AG08395 (cell line): ENCODE results near the gene DZIP1.
A peak's percentile ranks its signal among the peaks of the same experiment; 100 is the strongest.
"Not testable (repeated sequence)": the region's sequence is repeated elsewhere in the genome, so short reads cannot be mapped to it uniquely, and the experiment has no call there.

Experiments used
- DNase-seq: peaks from one replicate; pipeline ENCODE4 v3.0.0; 2012; ENCODE audit warnings: mixed read lengths, low spot score

Gene DZIP1, protein sequence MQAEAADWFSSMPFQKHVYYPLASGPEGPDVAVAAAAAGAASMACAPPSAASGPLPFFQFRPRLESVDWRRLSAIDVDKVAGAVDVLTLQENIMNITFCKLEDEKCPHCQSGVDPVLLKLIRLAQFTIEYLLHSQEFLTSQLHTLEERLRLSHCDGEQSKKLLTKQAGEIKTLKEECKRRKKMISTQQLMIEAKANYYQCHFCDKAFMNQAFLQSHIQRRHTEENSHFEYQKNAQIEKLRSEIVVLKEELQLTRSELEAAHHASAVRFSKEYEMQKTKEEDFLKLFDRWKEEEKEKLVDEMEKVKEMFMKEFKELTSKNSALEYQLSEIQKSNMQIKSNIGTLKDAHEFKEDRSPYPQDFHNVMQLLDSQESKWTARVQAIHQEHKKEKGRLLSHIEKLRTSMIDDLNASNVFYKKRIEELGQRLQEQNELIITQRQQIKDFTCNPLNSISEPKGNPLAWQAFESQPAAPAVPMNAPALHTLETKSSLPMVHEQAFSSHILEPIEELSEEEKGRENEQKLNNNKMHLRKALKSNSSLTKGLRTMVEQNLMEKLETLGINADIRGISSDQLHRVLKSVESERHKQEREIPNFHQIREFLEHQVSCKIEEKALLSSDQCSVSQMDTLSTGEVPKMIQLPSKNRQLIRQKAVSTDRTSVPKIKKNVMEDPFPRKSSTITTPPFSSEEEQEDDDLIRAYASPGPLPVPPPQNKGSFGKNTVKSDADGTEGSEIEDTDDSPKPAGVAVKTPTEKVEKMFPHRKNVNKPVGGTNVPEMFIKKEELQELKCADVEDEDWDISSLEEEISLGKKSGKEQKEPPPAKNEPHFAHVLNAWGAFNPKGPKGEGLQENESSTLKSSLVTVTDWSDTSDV

DNA sequence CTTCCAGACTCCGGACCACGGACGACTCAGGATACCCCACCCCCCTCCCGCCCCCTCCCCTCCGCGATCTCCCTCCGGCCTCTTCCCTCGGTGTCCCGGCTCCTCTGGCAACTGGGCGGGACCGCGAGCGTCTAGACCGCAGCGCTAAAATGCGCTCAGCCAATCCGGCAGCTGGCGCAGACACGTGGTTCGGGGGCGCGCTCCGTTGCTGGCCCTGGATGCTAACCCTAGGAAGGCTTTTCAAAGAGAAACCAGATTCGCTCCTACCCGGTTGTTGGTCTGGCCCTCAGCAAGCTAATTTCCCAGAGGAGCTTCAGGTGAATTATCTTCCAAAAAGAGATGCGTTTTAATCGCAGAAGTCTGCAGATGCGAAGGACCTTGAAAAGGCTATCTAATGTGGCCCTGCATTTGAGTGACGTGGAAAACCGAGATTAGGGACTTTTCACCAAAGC is at the start of gene DZIP1:
DZIP1 (minus strand) TSS at position 106 of the 452 bp plus-strand sequence. CDS start 2,677 bp downstream, outside the sequence.
- DNase-seq, result peak; percentile 88

DNA sequence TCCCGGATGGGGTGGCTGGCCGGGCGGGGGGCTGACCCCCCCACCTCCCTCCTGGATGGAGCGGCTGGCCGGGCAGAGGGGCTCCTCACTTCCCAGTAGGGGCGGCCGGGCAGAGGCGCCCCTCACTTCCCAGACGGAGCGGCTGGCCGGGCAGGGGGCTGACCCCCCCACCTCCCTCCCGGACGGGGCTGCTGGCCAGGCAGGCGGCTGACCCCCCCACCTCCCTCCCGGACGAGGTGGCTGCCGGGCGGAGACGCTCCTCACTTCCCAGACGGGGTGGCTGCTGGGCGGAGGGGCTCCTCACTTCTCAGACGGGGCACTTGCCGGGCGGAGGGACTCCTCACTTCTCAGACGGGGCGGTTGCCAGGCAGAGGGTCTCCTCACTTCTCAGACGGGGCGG is 46.5 kb upstream of the DZIP1 start:
- not testable (repeated sequence) for DNase-seq

DNA sequence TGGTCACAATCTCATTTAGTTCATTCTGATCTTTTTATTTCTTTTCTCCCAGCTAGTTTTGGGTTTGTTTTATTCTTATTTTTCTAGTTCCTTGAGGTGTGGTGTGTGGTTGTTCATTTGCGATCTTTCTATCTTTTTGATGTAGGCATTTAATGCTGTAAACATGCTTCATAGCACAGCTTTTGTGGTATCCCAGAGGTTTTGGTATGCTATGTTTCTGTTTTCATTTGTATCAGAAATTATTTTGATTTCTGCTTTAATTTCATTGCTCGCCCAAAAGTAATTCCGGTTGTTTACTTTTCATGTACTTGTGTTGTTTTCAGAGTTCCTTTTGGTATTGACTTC is 45.0 kb upstream of the DZIP1 start:
- DNase-seq, result no peak

DNA sequence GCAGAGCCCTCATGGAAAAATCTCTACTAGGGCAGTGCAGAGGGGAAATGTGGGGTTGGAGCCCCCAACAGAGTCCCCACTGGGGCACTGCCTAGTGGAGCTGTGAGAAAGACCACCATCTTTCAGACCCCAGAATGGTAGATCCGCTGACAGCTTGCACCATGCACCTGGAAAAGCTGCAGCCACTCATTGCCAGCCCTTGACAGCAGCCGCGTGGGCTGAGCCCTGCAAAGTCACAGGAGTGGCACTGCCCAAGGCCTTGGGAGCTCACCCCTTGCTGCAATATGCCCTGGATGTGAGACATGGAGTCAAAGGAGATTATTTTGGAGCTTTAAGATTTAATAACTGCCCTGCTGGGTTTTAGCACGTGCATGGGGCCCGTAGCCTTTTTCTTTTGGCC is 40.5 kb upstream of the DZIP1 start:
- not testable (repeated sequence) for DNase-seq

DNA sequence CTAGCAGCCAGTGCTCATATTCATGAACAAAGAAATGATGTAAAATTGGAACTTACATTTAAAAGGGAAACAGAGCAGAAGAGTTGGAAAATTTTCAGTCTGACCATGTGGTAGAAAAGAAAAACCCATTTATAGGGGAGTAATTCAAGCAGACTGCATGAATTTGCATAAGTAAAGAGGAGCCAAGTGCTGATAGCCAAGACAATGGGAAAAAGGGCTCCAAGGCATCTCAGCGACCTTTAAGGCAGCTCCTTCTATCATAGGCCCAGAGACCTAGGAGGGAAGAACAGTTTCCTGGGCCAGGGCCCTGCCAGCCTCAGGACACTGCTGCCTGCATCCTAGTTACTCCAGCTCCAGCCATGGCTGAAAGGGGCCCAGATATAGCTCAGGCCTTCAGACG is 39.9 kb upstream of the DZIP1 start:
- no peak for DNase-seq

DNA sequence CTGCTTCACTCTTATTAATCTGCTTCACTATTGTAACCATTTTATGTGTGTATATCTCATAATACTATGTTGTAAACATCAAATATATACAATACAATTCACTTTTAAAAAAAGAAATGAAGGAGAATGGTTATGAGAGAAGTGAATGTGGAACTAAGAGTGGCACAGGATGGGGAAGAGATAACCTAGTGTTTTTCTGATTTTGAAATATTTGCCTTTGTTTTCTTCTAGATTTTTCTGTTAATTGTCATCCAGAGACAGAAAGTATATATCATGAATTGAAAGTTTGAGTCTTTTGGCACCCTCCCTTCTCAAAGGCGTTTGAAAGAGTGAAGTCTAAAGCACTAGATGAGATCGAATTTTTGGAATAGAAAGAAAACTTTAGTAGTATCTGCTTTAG is 35.2 kb upstream of the DZIP1 start:
- no peak for DNase-seq

DNA sequence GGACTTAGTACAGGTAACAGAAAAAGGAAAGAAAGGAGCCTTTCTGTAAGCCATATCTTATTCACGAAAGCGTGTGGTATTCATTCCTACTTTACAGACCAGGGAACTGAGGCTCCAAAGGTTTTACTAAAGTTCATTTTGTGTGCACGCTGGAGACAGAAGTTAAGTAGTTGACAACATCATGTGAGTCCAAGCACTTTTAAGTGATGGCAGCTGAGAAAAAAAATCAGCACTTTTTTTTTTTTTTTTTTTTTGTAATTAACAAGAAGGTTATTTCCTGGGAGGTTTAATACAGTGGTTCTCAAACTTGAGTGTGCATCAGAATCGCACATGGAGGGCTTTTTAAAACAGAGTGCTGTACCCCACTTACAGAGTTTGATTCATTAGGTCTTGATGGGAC is 34.5 kb upstream of the DZIP1 start:
- no peak for DNase-seq

DNA sequence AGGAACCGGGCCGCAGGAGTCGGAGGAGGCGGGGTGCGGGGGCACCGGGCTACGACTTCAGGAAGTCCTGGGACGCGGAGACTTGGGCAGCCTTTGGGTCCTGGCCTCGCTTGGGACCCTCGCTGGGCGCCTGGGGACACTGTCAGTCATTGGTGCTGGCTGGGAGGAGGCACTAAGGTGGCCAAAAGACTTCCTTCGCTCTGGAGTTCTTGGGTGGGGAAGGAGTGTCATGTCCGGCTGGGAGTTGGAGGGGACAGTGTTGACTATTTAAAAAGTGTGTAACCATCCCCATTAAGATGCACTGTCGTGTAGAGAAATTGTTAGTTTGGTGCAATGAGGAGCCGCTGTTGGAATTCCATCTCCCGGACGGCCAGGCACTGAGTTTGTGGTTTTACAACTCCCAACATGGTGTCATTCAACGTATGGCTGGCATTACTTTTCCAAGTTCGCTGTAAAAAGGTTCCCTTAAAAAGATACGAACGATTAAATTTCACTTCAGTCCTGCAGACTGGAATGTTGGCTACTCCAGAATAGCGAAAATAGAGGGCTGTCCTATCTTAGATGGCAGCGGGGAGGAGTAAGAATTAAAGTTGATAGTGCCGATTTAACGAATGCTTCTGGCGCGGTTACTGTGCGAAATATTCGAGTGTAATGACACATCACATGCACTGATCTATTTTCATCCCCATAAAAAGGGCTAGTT is 33.2 kb upstream of the DZIP1 start:
- peak; percentile 26 for DNase-seq

DNA sequence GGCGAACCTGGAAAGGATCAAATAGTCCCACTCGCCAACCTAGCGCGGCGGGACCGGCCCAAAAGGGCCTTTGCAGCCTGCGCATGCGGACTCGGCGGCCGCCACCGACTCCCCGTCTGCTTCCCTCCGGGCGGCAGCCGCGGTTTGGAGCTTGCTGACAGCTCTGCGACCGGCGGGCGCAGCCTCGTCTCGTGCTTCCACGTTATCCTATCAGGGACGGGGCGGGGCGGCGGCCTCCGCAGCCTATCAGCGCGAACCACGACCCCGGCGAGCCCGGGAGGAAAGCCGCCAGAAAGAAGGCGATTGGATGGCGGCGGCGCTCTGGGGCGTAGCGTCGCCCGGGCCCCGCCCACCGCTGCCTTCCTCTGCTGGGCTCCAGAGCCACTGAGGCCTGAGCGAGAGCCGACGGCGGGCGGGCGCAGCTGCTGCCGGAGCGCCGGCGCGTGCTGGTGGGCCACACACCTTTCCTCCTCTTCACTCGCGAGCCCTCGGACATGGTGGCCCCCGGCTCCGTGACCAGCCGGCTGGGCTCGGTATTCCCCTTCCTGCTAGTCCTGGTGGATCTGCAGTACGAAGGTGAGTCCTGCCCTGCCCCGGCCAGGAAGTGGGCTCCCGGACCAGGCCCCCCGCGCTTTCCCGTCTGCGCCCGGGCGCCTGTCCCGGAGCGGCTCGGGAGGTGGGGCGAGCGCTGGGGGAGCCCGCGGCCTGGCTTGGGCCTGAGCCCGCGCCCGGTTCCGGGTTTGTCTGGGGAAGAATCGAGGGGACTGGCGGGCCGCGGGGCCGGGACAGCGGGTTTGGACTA is 32.5 kb upstream of the DZIP1 start, which contains the start of gene DNAJC3:
DNAJC3 (plus strand) TSS at position 378 of the 802 bp plus-strand sequence; CDS start at position 495, 117 bp downstream.
- peak; percentile 99 for DNase-seq

DNA sequence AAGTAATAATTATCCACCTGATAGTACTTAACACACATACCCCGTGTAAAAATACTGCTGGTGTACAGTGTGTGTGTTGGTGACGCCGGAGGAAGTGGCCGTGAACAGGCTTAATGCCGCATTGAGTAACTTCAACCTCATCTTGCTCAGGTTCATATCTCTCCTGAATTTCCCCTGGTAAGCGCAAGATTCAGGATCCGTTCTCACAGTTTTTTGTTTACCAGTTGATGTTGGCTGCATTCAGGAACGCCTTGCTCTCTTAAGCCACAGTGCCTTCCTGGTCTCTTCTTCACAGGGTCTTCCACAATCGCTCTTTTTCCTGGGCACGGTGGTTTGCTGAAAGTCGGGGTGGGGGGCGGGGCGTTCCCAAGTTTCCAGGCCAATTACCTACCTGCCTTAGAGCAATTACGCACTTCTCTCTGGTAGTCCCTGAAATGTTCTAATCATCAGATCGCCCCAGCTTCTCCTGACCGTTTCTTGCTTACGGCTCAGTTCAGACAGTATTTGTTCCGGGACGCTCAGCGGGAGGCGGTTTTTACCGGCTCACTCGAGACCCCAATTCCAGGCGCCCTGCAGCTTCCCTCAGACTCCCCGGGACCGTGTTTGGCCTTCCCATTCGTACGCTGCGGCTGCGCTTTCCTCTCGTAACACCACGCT is 31.7 kb upstream of the DZIP1 start:
- DNase-seq, result peak; percentile 6

DNA sequence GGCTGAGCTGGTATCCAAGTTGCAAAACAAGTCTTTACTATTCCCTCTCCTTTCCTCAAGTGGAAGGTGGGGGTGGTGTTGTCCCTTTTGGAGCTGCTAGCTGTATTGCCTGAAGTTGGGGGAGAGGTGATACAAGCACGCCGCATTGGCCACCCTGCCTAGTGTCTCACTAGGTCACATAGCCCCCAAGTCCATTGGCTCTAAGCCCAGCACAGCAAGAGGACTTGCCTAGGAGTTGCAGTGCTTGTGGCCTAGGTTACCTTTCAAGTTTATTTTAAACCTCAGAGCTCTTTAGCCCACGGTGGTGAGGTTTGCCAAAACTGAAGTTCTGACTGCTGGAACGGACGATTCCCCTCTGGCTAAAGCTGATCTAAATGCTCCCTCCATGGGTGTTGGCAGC is 27.1 kb upstream of the DZIP1 start:
- no peak for DNase-seq

DNA sequence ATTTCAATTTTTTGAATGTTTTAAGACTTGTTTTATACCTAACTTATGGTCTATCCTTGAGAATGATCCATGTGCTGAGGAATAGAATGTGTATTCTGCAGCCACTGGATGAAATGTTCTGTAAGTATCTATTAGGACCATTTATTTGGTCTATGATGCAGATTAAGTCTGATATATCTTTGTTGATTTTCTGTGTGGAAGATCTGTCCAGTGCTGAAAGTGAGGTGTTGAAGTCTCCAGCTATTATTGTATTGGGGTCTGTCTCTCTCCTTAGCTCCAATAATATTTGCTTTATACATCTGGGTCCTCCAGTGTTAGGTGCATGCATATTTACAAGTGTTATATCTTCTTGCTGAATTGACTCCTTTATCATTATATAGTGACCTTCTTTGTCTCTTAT is 22.7 kb upstream of the DZIP1 start:
- not testable (repeated sequence) for DNase-seq

DNA sequence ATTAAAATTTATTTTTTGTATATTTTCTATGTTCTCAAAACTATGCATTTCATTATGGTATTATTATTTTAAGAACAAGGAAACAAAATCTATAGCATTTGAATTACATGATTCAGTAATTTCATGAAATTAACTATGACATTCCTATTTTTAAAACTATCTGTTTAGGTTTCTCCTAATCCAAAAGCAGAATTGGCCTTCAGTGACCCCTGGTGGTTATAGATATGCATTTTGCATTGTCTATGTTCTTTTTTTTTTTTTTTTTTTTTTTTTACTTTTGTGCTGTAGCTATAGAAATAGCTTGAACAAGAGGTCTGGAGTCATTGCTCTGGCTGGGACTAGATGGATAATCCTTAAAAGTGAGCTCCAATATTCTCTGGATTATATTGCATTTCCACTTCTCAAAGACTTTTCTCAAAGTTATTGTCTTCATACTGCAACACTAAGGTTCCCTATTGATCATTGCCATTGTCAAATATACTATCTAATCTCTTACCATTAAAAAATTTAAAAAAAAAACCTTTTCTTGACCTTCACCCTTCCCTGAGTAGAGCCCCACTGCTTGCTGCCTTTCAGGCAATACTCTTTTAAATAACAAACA is 16.6 kb upstream of the DZIP1 start:
- DNase-seq, result peak; percentile 47

DNA sequence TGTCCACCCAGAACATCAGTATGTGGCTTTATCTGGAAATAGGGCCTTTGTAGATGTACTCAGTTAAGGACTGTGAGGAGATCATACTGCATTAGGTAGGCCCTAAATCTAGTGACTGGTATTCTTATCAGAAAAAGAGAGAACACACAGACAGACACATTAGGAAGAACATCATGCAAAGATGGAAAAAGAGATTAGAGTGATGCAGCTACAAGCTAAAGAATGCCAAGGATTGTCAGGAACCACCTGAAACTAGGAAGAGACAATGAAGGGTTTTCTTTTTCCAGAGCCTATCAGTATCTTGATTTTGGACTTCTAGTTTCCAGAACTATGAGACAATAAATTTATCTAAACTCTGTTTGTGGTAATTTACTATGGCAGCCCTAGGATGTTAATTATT is 15.0 kb upstream of the DZIP1 start:
- DNase-seq, result no peak

DNA sequence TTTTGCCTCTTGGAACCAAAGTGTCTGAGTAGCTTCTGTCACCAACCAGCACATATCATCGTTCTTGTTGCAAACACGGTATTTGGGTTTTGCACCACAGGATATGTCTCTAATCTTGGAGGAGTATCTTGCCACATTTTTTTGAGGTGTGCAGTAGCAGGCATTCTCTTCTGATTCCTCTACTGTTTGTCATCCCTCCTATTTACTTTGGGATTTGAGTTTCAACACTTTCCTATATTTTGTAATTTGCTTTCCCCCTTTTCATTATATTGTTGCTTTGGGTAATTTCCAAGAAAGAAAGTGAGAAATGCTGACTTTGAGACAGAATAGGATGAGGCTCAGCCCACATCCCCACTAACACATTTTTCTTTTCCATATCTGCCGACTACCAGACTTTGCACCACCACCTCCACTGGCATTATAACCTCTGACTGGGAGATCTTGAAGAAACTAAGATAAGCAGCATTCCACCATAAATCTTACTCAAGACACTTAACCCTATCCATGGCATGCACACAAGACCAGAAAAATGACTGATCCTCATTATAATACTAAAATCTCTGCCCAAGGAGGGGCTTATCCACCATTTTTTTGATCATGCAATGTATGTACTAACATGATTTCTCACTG is 12.0 kb upstream of the DZIP1 start:
- no peak for DNase-seq

DNA sequence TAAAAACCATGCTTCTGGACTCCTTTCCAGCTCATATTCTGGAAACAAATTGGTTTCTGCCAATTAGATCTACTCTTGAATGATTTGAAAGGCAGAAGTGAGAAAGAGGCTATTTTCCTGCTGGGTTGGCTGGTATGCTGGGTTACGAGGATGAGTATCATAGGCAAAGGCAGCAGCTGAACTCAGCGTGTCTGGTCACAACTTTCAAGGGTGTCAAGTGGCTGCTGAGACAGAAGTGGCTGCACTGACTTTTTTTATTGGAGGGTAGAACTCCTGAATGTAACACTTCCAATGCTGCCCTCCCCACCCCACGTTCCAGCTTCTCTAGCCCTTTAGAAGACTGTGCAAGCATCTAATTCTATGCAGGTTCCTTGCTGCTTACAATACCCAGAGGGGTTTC is 8.3 kb upstream of the DZIP1 start:
- DNase-seq, result no peak

DNA sequence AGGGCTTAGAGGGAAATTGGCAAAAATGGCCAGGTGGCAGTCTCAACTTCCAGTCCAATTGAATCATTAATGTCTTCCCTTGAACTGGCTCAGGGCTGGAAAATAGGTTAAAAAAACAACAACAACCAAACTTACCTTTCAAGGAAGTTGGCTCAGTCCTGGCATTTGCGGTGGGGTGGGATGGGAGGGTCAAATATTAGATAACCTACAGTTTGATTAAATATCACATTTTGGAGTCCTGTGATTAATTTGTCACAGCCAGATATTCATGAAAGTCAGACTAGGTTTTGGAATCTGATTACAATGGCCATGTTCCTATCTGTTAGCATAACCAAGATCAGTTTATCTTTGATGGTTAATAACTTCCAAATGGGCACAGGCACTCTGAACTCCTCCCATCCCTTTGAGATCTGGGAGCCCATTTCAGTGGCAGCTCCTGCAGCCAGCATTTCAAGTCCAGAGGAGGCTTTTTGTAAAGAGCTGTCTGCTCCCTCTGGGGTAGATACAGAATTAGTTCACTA is 7.8 kb upstream of the DZIP1 start:
- DNase-seq, result no peak

DNA sequence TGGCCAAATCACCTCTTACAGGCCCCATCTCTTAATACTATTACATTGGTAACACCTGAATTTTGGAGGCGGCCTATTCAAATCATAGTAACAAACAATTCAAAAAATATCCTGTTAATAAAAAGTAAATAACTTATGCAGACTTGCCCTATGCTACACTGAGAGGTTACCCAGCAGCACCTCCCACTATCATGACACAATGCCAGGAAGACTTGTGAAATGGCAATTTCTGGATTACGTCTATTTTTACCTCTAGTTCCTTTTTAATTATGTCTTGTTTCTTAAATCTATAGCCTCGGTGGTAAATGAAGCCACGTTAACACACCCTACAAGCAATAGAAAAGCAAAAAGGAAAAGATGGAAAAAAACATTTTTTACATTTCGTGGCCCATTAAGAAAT is 6.2 kb upstream of the DZIP1 start:
- no peak for DNase-seq

DNA sequence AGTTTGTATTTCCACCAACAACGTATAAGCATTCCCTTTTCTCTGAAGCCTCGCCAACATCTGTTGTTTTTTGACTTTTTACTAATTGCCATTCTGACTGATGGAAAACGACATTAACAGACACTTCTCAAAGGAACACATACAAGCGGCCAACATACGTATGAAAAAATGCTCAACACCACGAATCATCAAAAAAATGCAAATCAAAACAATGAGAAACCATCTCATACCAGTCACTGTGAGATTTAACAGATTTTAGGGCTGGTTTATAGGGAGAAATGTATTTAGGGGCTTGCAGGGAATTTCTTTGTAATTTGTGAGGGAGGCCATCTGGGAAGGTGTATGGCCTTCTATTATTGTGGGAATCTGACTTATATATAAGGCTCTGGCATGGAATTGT is 2.8 kb upstream of the DZIP1 start:
- no peak for DNase-seq
